SK-N-SH treated with all-trans-retinoic acid at 6 μM for 48 hours (cell line): ENCODE measurements around the gene GPER1.

Experiments
- ATAC-seq: fragments of 200-7000 bp; cut with Tn5 transposase; 3 replicates; pipeline ENCODE4 v1.9.1; 2020; ENCODE audit warnings: mild to moderate bottlenecking, moderate library complexity
- ARNTL ChIP-seq: fragments of 450-650 bp; formaldehyde crosslinking; IDR thresholded peaks from 2 replicates; pipeline ENCODE4 v1.5.0; 2020; ENCODE audit warnings: low read depth, mild to moderate bottlenecking, moderate library complexity, borderline replicate concordance
- BACH2 ChIP-seq: fragments of 250-450 bp; sonication (Bioruptor Pico); IDR thresholded peaks from 2 replicates; pipeline ENCODE4 v1.9.0; 2021; ENCODE audit warnings: mild to moderate bottlenecking, borderline replicate concordance
- CSDC2 ChIP-seq: fragments of 250-450 bp; sonication (Bioruptor Pico); IDR thresholded peaks from 2 replicates; pipeline ENCODE4 v1.5.0; 2020; ENCODE audit warnings: mild to moderate bottlenecking, moderate library complexity
- CSRNP3 ChIP-seq: fragments of 250-450 bp; sonication (Bioruptor Pico); IDR thresholded peaks from 2 replicates; pipeline ENCODE4 v1.5.1; 2021; ENCODE audit warnings: mild to moderate bottlenecking, moderate library complexity
- GLIS3 ChIP-seq: fragments of 250-450 bp; sonication (Bioruptor Pico); IDR thresholded peaks from 2 replicates; pipeline ENCODE4 v1.5.0; 2020; ENCODE audit warnings: mild to moderate bottlenecking, moderate library complexity
- ISL1 ChIP-seq: fragments of 250-450 bp; sonication (Bioruptor Pico); IDR thresholded peaks from 2 replicates; pipeline ENCODE4 v2.1.2; 2022; ENCODE audit warnings: mild to moderate bottlenecking, moderate library complexity
- OSR1 ChIP-seq: fragments of 250-450 bp; sonication (Bioruptor Pico); IDR thresholded peaks from 2 replicates; pipeline ENCODE4 v1.8.0; 2022; ENCODE audit warnings: moderate library complexity, mild to moderate bottlenecking, inconsistent platforms
- RARB ChIP-seq: fragments of 250-450 bp; sonication (Bioruptor Pico); IDR thresholded peaks from 2 replicates; pipeline ENCODE4 v1.8.0; 2021; ENCODE audit warnings: mild to moderate bottlenecking, moderate library complexity
- SNAI2 ChIP-seq: fragments of 250-450 bp; sonication (Bioruptor Pico); IDR thresholded peaks from 2 replicates; pipeline ENCODE4 v1.5.0; 2020; ENCODE audit warnings: mild to moderate bottlenecking, moderate library complexity
- TCF4 ChIP-seq: fragments of 250-450 bp; sonication (Bioruptor Pico); IDR thresholded peaks from 2 replicates; pipeline ENCODE4 v1.8.0; 2021; ENCODE audit warnings: mild to moderate bottlenecking, moderate library complexity, borderline replicate concordance
- ZFP30 ChIP-seq: fragments of 450-650 bp; formaldehyde crosslinking; IDR thresholded peaks from 2 replicates; pipeline ENCODE4 v1.5.0; 2022; ENCODE audit warnings: mild to moderate bottlenecking, moderate library complexity
- ZNF565 ChIP-seq: fragments of 450-650 bp; formaldehyde crosslinking; conservative IDR thresholded peaks from 2 replicates; pipeline ENCODE4 v1.5.0; 2020; ENCODE audit warnings: low read depth, mild to moderate bottlenecking, moderate library complexity
- ZNF70 ChIP-seq: fragments of 450-650 bp; formaldehyde crosslinking; IDR thresholded peaks from 2 replicates; pipeline ENCODE4 v1.5.0; 2020; ENCODE audit warnings: mild to moderate bottlenecking, moderate library complexity
- ZNF8 ChIP-seq: fragments of 450-650 bp; formaldehyde crosslinking; IDR thresholded peaks from 2 replicates; pipeline ENCODE4 v1.5.0; 2020; ENCODE audit warnings: mild to moderate bottlenecking, moderate library complexity
- TF ChIP-seq, protein P1 (sequence below): fragments of 250-450 bp; sonication (Bioruptor Pico); IDR thresholded peaks from 2 replicates; pipeline ENCODE4 v1.8.0; 2021; ENCODE audit warnings: low read depth, mild to moderate bottlenecking, moderate library complexity, borderline replicate concordance
- TF ChIP-seq, protein P2 (sequence below): fragments of 250-450 bp; sonication (Bioruptor Pico); IDR thresholded peaks from 2 replicates; pipeline ENCODE4 v1.5.0; 2020; ENCODE audit warnings: mild to moderate bottlenecking, moderate library complexity
- TF ChIP-seq, protein P3 (sequence below): fragments of 250-450 bp; sonication (Bioruptor Pico); IDR thresholded peaks from 2 replicates; pipeline ENCODE4 v1.5.1; 2020; ENCODE audit warnings: low read depth, mild to moderate bottlenecking, moderate library complexity
- TF ChIP-seq, protein P4 (sequence below): fragments of 250-450 bp; sonication (Bioruptor Pico); IDR thresholded peaks from 2 replicates; pipeline ENCODE4 v1.8.0; 2020; ENCODE audit warnings: mild to moderate bottlenecking, moderate library complexity, borderline replicate concordance

The GPER1 gene

GRCh38 chr7:1054861-1055450 is 33.0 kb upstream of the GPER1 start:
- TF ChIP-seq RARB (CRISPR knock-in tag) (no peak), CSRNP3 (CRISPR knock-in tag) (no peak), TCF4 (CRISPR knock-in tag) (peak; percentile 17; the same call in 1 of the 2 replicates)
- TF ChIP-seq, protein P1, sequence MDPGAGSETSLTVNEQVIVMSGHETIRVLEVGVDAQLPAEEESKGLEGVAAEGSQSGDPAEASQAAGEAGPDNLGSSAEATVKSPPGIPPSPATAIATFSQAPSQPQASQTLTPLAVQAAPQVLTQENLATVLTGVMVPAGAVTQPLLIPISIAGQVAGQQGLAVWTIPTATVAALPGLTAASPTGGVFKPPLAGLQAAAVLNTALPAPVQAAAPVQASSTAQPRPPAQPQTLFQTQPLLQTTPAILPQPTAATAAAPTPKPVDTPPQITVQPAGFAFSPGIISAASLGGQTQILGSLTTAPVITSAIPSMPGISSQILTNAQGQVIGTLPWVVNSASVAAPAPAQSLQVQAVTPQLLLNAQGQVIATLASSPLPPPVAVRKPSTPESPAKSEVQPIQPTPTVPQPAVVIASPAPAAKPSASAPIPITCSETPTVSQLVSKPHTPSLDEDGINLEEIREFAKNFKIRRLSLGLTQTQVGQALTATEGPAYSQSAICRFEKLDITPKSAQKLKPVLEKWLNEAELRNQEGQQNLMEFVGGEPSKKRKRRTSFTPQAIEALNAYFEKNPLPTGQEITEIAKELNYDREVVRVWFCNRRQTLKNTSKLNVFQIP (CRISPR knock-in tag) = no peak
- TF ChIP-seq, all 23 proteins: peak for 1

DNA sequence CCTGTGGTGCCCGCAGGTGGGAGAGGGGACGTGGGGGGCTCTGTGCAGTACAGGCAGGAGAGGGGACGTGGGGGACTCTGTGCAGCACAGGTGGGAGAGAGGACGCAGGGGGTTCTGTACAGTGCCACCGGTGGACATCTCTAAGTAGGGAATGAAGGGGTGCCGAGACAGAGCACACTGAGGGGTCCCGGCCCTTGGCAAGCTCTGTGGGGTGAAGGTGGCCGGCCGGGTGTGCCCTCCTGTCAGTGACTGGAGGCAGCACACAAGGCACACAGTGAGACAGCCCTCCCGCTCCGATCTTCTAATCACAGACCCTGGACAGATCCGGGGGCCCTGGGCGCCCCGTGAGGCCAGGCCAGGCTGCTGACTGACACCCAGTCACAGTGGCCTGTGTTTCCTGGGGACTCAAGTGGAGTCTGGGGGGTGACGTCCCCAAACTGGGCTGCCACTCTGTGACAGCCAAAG is 32.4 kb upstream of the GPER1 start:
- TF ChIP-seq CSDC2 (no peak), TCF4 (CRISPR knock-in tag) (no peak), ZNF565 (no peak), SNAI2 (no peak), GLIS3 (CRISPR knock-in tag) (no peak)
- TF ChIP-seq, protein P2, sequence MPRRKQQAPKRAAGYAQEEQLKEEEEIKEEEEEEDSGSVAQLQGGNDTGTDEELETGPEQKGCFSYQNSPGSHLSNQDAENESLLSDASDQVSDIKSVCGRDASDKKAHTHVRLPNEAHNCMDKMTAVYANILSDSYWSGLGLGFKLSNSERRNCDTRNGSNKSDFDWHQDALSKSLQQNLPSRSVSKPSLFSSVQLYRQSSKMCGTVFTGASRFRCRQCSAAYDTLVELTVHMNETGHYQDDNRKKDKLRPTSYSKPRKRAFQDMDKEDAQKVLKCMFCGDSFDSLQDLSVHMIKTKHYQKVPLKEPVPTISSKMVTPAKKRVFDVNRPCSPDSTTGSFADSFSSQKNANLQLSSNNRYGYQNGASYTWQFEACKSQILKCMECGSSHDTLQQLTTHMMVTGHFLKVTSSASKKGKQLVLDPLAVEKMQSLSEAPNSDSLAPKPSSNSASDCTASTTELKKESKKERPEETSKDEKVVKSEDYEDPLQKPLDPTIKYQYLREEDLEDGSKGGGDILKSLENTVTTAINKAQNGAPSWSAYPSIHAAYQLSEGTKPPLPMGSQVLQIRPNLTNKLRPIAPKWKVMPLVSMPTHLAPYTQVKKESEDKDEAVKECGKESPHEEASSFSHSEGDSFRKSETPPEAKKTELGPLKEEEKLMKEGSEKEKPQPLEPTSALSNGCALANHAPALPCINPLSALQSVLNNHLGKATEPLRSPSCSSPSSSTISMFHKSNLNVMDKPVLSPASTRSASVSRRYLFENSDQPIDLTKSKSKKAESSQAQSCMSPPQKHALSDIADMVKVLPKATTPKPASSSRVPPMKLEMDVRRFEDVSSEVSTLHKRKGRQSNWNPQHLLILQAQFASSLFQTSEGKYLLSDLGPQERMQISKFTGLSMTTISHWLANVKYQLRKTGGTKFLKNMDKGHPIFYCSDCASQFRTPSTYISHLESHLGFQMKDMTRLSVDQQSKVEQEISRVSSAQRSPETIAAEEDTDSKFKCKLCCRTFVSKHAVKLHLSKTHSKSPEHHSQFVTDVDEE (CRISPR knock-in tag) = no peak
- no peak for ATAC-seq

More at GRCh38 chr7:1054861-1055450, 33.0 kb upstream of the GPER1 start:
- no peak for ATAC-seq

DNA sequence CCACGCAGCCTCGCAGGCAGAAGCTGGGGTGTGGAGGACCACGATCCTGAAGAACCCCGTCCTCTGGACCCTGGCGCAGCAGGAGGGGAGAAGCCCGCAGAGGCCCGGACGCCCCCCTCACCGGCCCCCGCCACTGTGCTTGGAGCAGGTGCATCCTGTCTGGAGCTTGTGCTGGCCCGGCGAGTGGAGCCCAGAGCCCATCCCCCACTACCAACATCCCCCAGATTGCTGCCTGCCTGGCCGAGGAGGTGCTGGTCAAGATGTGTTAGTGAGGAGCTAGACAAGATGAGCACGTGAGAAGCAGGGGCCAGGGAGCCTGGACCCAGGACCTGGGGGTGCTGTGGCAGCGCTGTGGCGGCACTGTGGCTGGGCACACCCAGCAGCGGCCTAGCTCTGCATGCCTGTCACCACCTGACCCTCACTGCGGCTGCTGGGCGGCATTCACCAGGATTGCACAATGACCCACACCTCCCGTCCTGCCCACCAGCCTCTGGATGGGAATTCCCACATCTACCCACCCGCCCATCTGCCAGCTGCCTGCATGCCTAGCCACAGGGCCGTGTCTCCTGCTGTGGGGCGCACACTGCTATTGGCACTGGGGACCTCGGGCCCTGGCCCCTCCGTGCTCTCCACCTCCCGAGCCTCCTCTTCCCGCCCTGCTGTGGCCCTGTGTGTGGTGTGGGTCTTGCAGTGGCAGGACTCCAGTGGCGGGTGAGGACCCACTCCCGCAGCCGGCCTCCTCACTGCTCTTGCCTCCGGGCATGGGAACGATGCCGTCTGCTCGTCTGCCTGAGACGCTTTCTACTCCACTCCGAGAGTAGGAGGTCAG is 31.7 kb upstream of the GPER1 start:
- TF ChIP-seq, protein P3, sequence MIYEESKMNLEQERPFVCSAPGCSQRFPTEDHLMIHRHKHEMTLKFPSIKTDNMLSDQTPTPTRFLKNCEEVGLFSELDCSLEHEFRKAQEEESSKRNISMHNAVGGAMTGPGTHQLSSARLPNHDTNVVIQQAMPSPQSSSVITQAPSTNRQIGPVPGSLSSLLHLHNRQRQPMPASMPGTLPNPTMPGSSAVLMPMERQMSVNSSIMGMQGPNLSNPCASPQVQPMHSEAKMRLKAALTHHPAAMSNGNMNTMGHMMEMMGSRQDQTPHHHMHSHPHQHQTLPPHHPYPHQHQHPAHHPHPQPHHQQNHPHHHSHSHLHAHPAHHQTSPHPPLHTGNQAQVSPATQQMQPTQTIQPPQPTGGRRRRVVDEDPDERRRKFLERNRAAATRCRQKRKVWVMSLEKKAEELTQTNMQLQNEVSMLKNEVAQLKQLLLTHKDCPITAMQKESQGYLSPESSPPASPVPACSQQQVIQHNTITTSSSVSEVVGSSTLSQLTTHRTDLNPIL (CRISPR knock-in tag) = no peak
- TF ChIP-seq RARB (CRISPR knock-in tag) = no peak
- no peak for TF ChIP-seq ZNF70 (CRISPR knock-in tag)
- no peak for TF ChIP-seq CSRNP3 (CRISPR knock-in tag)
- TF ChIP-seq SNAI2 = no peak
- TF ChIP-seq, protein P1 (CRISPR knock-in tag) = no peak
- TF ChIP-seq CSDC2 = no peak
- TF ChIP-seq GLIS3 (CRISPR knock-in tag) = no peak
- TF ChIP-seq ZNF8 (CRISPR knock-in tag) = no peak
- TF ChIP-seq ZFP30 (CRISPR knock-in tag) = no peak
- no peak for TF ChIP-seq BACH2 (CRISPR knock-in tag)
- TF ChIP-seq, protein P4, sequence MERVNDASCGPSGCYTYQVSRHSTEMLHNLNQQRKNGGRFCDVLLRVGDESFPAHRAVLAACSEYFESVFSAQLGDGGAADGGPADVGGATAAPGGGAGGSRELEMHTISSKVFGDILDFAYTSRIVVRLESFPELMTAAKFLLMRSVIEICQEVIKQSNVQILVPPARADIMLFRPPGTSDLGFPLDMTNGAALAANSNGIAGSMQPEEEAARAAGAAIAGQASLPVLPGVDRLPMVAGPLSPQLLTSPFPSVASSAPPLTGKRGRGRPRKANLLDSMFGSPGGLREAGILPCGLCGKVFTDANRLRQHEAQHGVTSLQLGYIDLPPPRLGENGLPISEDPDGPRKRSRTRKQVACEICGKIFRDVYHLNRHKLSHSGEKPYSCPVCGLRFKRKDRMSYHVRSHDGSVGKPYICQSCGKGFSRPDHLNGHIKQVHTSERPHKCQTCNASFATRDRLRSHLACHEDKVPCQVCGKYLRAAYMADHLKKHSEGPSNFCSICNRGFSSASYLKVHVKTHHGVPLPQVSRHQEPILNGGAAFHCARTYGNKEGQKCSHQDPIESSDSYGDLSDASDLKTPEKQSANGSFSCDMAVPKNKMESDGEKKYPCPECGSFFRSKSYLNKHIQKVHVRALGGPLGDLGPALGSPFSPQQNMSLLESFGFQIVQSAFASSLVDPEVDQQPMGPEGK (CRISPR knock-in tag) = no peak
- TF ChIP-seq TCF4 (CRISPR knock-in tag) = no peak
- no peak for TF ChIP-seq ARNTL (CRISPR knock-in tag)
- TF ChIP-seq ISL1 = no peak
- TF ChIP-seq OSR1 (CRISPR knock-in tag) = no peak

More for the DNA sequence above, 31.7 kb upstream of the GPER1 start:
- no peak for ATAC-seq
